H1 (cell line): ENCODE data around the gene TTC8.

ENCODE experiments used
- CHD2 ChIP-seq: IDR thresholded peaks from 2 replicates; pipeline ENCODE4 v1.6.1; 2012; ENCODE audit warnings: low read length, improper control_type of control experiment
- EZH2 ChIP-seq: fragments of 200-600 bp; sonication (generic); IDR thresholded peaks from 2 replicates; pipeline ENCODE4 v1.7.1; 2012; ENCODE audit warnings: low read depth, mild to moderate bottlenecking, moderate library complexity, low read length, inconsistent platforms; ENCODE audit not compliant: severe bottlenecking
- JUND ChIP-seq: IDR thresholded peaks from 2 replicates; pipeline ENCODE4 v1.6.1; 2011; ENCODE audit warnings: mild to moderate bottlenecking, improper control_type of control experiment, low read length
- POLR2AphosphoS5 ChIP-seq: IDR thresholded peaks from 2 replicates; pipeline ENCODE4 v1.6.1; 2011; ENCODE audit warnings: low read depth, low read length
- RAD21 ChIP-seq, 2 experiments: IDR thresholded peaks in 1 of 2; conservative IDR thresholded peaks in 1 of 2; 2 replicates each; pipeline ENCODE4 v1.6.1; 2011; ENCODE audit warnings: low read depth in 2 of 2, low read length in 2 of 2, improper control_type of control experiment in 1 of 2, inconsistent platforms in 1 of 2, mild to moderate bottlenecking in 1 of 2, moderate library complexity in 1 of 2
- SP1 ChIP-seq: IDR thresholded peaks from 2 replicates; pipeline ENCODE4 v1.6.1; 2011; ENCODE audit warnings: low read depth, low read length
- SUZ12 ChIP-seq: fragments of 200-600 bp; sonication (generic); IDR thresholded peaks from 2 replicates; pipeline ENCODE4 v1.6.1; 2012; ENCODE audit warnings: mild to moderate bottlenecking, inconsistent platforms, low read length, moderate library complexity, mixed read lengths
- TAF1 ChIP-seq: IDR thresholded peaks from 2 replicates; pipeline ENCODE4 v1.6.1; 2011; ENCODE audit warnings: mild to moderate bottlenecking, low read depth, low read length
- ZNF274 ChIP-seq: IDR thresholded peaks from 2 replicates; pipeline ENCODE4 v1.7.0; 2012; ENCODE audit warnings: low read length, borderline replicate concordance; ENCODE audit errors: extremely low read depth
- TF ChIP-seq, protein P1 (sequence below), 3 experiments: IDR thresholded peaks; 1 replicate in 2 of 3; 2 replicates in 1 of 3; pipeline versions ENCODE4 v1.5.1 to v1.6.1; 2011; ENCODE audit warnings: low read length in 3 of 3, mild to moderate bottlenecking in 3 of 3, inconsistent platforms in 2 of 3, low read depth in 1 of 3, moderate library complexity in 1 of 3; ENCODE audit not compliant: insufficient read depth in 1 of 3; ENCODE audit errors: control extremely low read depth in 1 of 3

DNA sequence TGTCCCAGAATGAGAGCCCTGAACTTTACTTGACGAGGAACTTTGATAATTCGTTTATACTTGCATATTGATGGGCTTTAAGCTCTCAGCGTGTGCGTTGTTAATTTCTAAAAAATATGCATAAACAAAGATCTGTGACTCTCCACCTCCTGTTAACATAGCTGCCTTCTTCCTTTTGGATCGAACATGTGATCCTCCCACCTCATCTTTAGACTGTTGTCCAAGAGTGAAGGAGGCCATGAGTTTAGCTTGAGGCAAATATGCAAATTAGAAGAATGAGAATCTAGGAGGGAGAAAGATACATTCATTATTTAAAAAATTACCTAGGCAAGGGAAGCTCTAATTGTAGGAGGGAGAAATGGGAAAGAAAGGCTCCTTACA is 617 bp downstream of the TTC8 start:
- TF ChIP-seq, protein P1, sequence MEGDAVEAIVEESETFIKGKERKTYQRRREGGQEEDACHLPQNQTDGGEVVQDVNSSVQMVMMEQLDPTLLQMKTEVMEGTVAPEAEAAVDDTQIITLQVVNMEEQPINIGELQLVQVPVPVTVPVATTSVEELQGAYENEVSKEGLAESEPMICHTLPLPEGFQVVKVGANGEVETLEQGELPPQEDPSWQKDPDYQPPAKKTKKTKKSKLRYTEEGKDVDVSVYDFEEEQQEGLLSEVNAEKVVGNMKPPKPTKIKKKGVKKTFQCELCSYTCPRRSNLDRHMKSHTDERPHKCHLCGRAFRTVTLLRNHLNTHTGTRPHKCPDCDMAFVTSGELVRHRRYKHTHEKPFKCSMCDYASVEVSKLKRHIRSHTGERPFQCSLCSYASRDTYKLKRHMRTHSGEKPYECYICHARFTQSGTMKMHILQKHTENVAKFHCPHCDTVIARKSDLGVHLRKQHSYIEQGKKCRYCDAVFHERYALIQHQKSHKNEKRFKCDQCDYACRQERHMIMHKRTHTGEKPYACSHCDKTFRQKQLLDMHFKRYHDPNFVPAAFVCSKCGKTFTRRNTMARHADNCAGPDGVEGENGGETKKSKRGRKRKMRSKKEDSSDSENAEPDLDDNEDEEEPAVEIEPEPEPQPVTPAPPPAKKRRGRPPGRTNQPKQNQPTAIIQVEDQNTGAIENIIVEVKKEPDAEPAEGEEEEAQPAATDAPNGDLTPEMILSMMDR (IDR thresholded peaks at IDR 0.05; ENCODE audit: control extremely low read depth in 1 of 3, insufficient read depth in 1 of 3, low read depth in 1 of 3, low read length in 3 of 3), result no peak
- no peak for TF ChIP-seq TAF1
- no peak for TF ChIP-seq ZNF274
- TF ChIP-seq JUND, result no peak
- TF ChIP-seq POLR2AphosphoS5, result no peak
- no peak for TF ChIP-seq RAD21 (IDR thresholded peaks at IDR 0.05 in 1 of 2, conservative IDR thresholded peaks at IDR 0.05 in 1 of 2; ENCODE audit: low read depth in 2 of 2, low read length in 2 of 2)
- no peak for TF ChIP-seq EZH2
- no peak for TF ChIP-seq SUZ12
- no peak for TF ChIP-seq CHD2
- no peak for TF ChIP-seq SP1
